ENCODE results near the gene KATNB1.
"Not testable (repeated sequence)": the region's sequence is repeated elsewhere in the genome, so short reads cannot be mapped to it uniquely, and the experiment has no call there.

Gene KATNB1

GRCh38 chr16:57775661-57776469 is 40.3 kb downstream of the KATNB1 start:
- H3K4ac ChIP-seq (ENCODE audit: low read depth, low read length) = no peak overlapping the region
- H3K27me3 ChIP-seq (ENCODE audit: insufficient read depth, low read length) = no peaks in the 10 kb centered on the region
- no peak overlapping the region for H2BK120ac ChIP-seq (ENCODE audit: insufficient read depth, low read length, poor library complexity)
- H3K9me3 ChIP-seq (ENCODE audit: insufficient read depth, low read depth, low read length) = no peaks in the 10 kb centered on the region
- no peak overlapping the region for H2AFZ ChIP-seq (ENCODE audit: insufficient read depth, low read length, poor library complexity)
- DNase-seq = peak in 1 of 2 donors; percentile 12
- H3K79me1 ChIP-seq (ENCODE audit: low read length) = no peaks in the 10 kb centered on the region
- no peak overlapping the region for H4K91ac ChIP-seq (ENCODE audit: low read depth, low read length)
- no peak overlapping the region for H3K9ac ChIP-seq (ENCODE audit: low read length)
- no peak overlapping the region for H3K4me3 ChIP-seq (ENCODE audit: low read depth, low read length)
- H3K23ac ChIP-seq (ENCODE audit: low read length) = no peak overlapping the region
- H4K12ac ChIP-seq (ENCODE audit: low read depth, low read length) = no peak overlapping the region
- H3K36me3 ChIP-seq (ENCODE audit: control insufficient read depth in 1 of 2, insufficient read depth in 2 of 2, low read length in 2 of 2) = peaks cover 12 to 24% of the 10 kb centered on the region in 2 experiments
- no CpG with 5 or more reads among the region's 23 CpGs for WGBS (ENCODE audit: extremely low coverage, insufficient coverage, insufficient read length)
- H3K27ac ChIP-seq (ENCODE audit: low read depth, low read length) = no peak overlapping the region
- H2BK12ac ChIP-seq (ENCODE audit: low read length) = no peak overlapping the region
- no peak overlapping the region for H3K14ac ChIP-seq (ENCODE audit: low read length)
- peaks cover 2 to 7% of the 10 kb centered on the region in 2 experiments for H3K4me1 ChIP-seq (ENCODE audit: control insufficient read depth in 1 of 2, insufficient read depth in 2 of 2, low read length in 2 of 2)
- H4K8ac ChIP-seq (ENCODE audit: low read depth, low read length) = no peak overlapping the region
- no peak overlapping the region for H2AK5ac ChIP-seq (ENCODE audit: low read length)
- no peaks in the 10 kb centered on the region for H3K79me2 ChIP-seq (ENCODE audit: control insufficient read depth, insufficient read depth, low read length, poor library complexity)
- H2BK5ac ChIP-seq (ENCODE audit: low read depth, low read length, poor library complexity) = no peak overlapping the region
- no peak overlapping the region for H3K4me2 ChIP-seq (ENCODE audit: low read length)
- no peak overlapping the region for H3K18ac ChIP-seq (ENCODE audit: low read length)

DNA sequence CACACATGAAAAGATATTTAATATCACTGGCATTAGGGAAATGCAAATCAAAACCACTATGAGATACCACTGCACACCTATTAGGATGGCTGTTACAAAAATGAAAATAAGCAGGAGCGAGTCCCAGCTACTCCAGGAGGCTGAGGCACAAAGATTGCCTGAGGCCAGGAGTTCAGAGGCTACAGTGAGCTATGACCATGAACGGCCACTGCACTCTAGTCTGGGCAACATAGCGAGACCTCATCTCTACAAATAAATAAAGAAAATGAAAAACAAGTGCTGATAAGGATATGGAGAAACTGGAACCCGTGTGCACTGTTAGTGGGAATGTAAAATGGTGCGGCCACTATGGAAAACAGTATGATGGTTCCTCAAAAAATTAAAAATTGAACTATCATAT is 43.1 kb downstream of the KATNB1 start:
- Histone ChIP-seq H3K4me2 (ENCODE audit: low read length) (no peak overlapping the region), H3K27ac (ENCODE audit: low read depth, low read length) (no peak overlapping the region), H4K12ac (ENCODE audit: low read depth, low read length) (no peak overlapping the region), H3K4ac (ENCODE audit: low read depth, low read length) (no peak overlapping the region), H3K14ac (ENCODE audit: low read length) (no peak overlapping the region), H4K8ac (ENCODE audit: low read depth, low read length) (no peak overlapping the region), H3K79me1 (ENCODE audit: low read length) (no peaks in the 10 kb centered on the region), H3K4me3 (ENCODE audit: low read depth, low read length) (no peak overlapping the region), H2AFZ (ENCODE audit: insufficient read depth, low read length, poor library complexity) (no peak overlapping the region), H3K9ac (ENCODE audit: low read length) (no peak overlapping the region), H3K18ac (ENCODE audit: low read length) (no peak overlapping the region), H3K9me3 (ENCODE audit: insufficient read depth, low read depth, low read length) (no peaks in the 10 kb centered on the region), H3K27me3 (ENCODE audit: insufficient read depth, low read length) (no peaks in the 10 kb centered on the region), H3K79me2 (ENCODE audit: control insufficient read depth, insufficient read depth, low read length, poor library complexity) (no peaks in the 10 kb centered on the region), H3K23ac (ENCODE audit: low read length) (no peak overlapping the region), H3K36me3 (ENCODE audit: control insufficient read depth in 1 of 2, insufficient read depth in 2 of 2, low read length in 2 of 2) (peaks cover 12 to 13% of the 10 kb centered on the region in 2 experiments), H2BK12ac (ENCODE audit: low read length) (no peak overlapping the region), H2BK5ac (ENCODE audit: low read depth, low read length, poor library complexity) (no peak overlapping the region), H4K91ac (ENCODE audit: low read depth, low read length) (no peak overlapping the region), H3K4me1 (ENCODE audit: control insufficient read depth in 1 of 2, insufficient read depth in 2 of 2, low read length in 2 of 2) (peaks cover 6 to 7% of the 10 kb centered on the region in 2 experiments), H2BK120ac (ENCODE audit: insufficient read depth, low read length, poor library complexity) (no peak overlapping the region), H2AK5ac (ENCODE audit: low read length) (no peak overlapping the region)
- DNase-seq = no peak
- WGBS (ENCODE audit: extremely low coverage, insufficient coverage, insufficient read length) = no CpG with 5 or more reads among the region's 5 CpGs

DNA sequence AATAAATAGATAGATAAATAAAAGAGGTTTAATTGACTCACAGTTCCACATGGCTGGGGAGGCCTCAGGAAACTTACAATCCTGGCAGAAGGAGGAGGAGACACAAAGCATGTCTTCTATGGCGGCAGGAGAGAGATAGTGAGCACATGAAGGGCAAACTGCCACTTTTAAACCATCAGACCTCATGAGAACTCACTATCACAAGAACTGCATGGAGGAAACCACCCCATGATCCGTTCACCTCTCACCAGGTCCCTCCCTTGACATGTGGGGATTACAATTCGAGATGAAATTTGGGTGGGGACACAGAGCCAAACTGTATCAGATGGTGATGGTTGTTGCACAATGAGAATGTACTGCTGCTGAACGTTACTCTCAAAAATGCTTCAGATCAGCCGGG is 44.3 kb downstream of the KATNB1 start:
- whole genome bisulfite sequencing (ENCODE audit: extremely low coverage, insufficient coverage, insufficient read length) = no CpG with 5 or more reads among the region's 5 CpGs
- H3K18ac ChIP-seq (ENCODE audit: low read length); H3K23ac ChIP-seq (ENCODE audit: low read length); H2BK120ac ChIP-seq (ENCODE audit: insufficient read depth, low read length, poor library complexity); H2AFZ ChIP-seq (ENCODE audit: insufficient read depth, low read length, poor library complexity); H3K4me2 ChIP-seq (ENCODE audit: low read length); H3K9me3 ChIP-seq (ENCODE audit: insufficient read depth, low read depth, low read length); H3K79me1 ChIP-seq (ENCODE audit: low read length); H4K91ac ChIP-seq (ENCODE audit: low read depth, low read length); H3K27me3 ChIP-seq (ENCODE audit: insufficient read depth, low read length); H2BK5ac ChIP-seq (ENCODE audit: low read depth, low read length, poor library complexity); H3K4me1 ChIP-seq (ENCODE audit: control insufficient read depth in 1 of 2, insufficient read depth in 2 of 2, low read length in 2 of 2); H2AK5ac ChIP-seq (ENCODE audit: low read length); H3K14ac ChIP-seq (ENCODE audit: low read length); H3K4ac ChIP-seq (ENCODE audit: low read depth, low read length); H2BK12ac ChIP-seq (ENCODE audit: low read length); H3K79me2 ChIP-seq (ENCODE audit: control insufficient read depth, insufficient read depth, low read length, poor library complexity); H3K9ac ChIP-seq (ENCODE audit: low read length); H4K8ac ChIP-seq (ENCODE audit: low read depth, low read length); H3K27ac ChIP-seq (ENCODE audit: low read depth, low read length); H3K4me3 ChIP-seq (ENCODE audit: low read depth, low read length); H4K12ac ChIP-seq (ENCODE audit: low read depth, low read length): not testable (repeated sequence)
- peak in 1 of 2 donors; percentile 49 for DNase-seq
- peaks cover 21 to 22% of the 10 kb centered on the region in 2 experiments for H3K36me3 ChIP-seq (ENCODE audit: control insufficient read depth in 1 of 2, insufficient read depth in 2 of 2, low read length in 2 of 2)

DNA sequence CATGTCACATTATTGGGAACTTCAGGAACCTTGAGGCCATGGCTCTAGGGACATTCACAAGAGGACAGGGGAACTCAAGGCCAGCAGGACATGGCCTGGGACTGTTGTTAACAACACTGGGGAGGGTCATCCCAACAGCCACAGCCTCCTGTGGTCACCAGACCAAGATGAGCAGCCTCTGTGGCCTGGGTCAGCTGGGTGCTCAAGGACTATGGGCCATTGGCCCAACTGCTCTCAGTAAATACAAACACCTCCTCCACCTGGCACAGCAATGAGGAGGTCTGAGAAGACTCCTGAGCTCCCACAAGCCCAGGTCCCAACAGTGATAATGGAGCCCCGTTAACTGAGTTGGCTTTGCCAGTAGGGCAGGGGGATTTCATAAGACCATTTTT is 45.8 kb downstream of the KATNB1 start:
- Histone ChIP-seq H4K91ac (ENCODE audit: low read depth, low read length) (no peak overlapping the region), H2AK5ac (ENCODE audit: low read length) (no peak overlapping the region), H3K4ac (ENCODE audit: low read depth, low read length) (no peak overlapping the region), H2AFZ (ENCODE audit: insufficient read depth, low read length, poor library complexity) (no peak overlapping the region), H4K8ac (ENCODE audit: low read depth, low read length) (no peak overlapping the region), H3K79me2 (ENCODE audit: control insufficient read depth, insufficient read depth, low read length, poor library complexity) (no peaks in the 10 kb centered on the region), H3K4me1 (ENCODE audit: control insufficient read depth in 1 of 2, insufficient read depth in 2 of 2, low read length in 2 of 2) (peaks cover 3 to 4% of the 10 kb centered on the region in 2 experiments), H3K23ac (ENCODE audit: low read length) (no peak overlapping the region), H3K4me2 (ENCODE audit: low read length) (no peak overlapping the region), H3K36me3 (ENCODE audit: control insufficient read depth in 1 of 2, insufficient read depth in 2 of 2, low read length in 2 of 2) (peaks cover 28 to 34% of the 10 kb centered on the region in 2 experiments), H3K4me3 (ENCODE audit: low read depth, low read length) (no peak overlapping the region), H3K27me3 (ENCODE audit: insufficient read depth, low read length) (no peaks in the 10 kb centered on the region), H3K9ac (ENCODE audit: low read length) (no peak overlapping the region), H3K79me1 (ENCODE audit: low read length) (no peaks in the 10 kb centered on the region), H2BK5ac (ENCODE audit: low read depth, low read length, poor library complexity) (no peak overlapping the region), H4K12ac (ENCODE audit: low read depth, low read length) (no peak overlapping the region), H3K27ac (ENCODE audit: low read depth, low read length) (no peak overlapping the region), H3K9me3 (ENCODE audit: insufficient read depth, low read depth, low read length) (no peaks in the 10 kb centered on the region), H2BK12ac (ENCODE audit: low read length) (no peak overlapping the region), H3K18ac (ENCODE audit: low read length) (no peak overlapping the region), H3K14ac (ENCODE audit: low read length) (no peak overlapping the region), H2BK120ac (ENCODE audit: insufficient read depth, low read length, poor library complexity) (no peak overlapping the region)
- DNase-seq = no peak
- no CpG with 5 or more reads among the region's 1 CpG for WGBS (ENCODE audit: extremely low coverage, insufficient coverage, insufficient read length)
